Sigmoid colon (tissue), 4 donors: ENCODE measurements around the gene PLEKHN1.

Source experiments
- CTCF ChIP-seq, 4 experiments: fragments of 450-650 bp in 3 of 4; fragments of 200-600 bp in 1 of 4; IDR thresholded peaks; one replicate each; pipeline ENCODE4 v1.5.1; 2016 to 2019; ENCODE audit warnings: antibody characterized with exemption in 4 of 4, mild to moderate bottlenecking in 3 of 4, moderate library complexity in 2 of 4
- POLR2A ChIP-seq, 2 donors: fragments of 450-650 bp; IDR thresholded peaks; one replicate each; pipeline ENCODE4 v1.6.1; 2016; ENCODE audit warnings: antibody characterized with exemption in 2 of 2, mild to moderate bottlenecking in 2 of 2, moderate library complexity in 2 of 2
- POLR2AphosphoS5 ChIP-seq, 4 donors: sonication (generic); formaldehyde crosslinking; IDR thresholded peaks; one replicate each; pipeline ENCODE4 v1.6.1; 2017; ENCODE audit warnings: antibody characterized with exemption in 4 of 4

GRCh38 chr1:941588-942383 lies 24.5 kb upstream of the PLEKHN1 start:
- TF ChIP-seq POLR2AphosphoS5 (IDR thresholded peaks at IDR 0.05): no peak
- no peak for TF ChIP-seq CTCF (IDR thresholded peaks at IDR 0.05)
- TF ChIP-seq POLR2A (IDR thresholded peaks at IDR 0.05): no peak
